Left ventricle myocardium inferior (tissue), 1 donor: ENCODE results near the gene IP6K1. TPM values are rescaled to one million over a fixed set of nuclear protein-coding genes. Genes with fewer than 3 reads are reported as not detected.
A peak's percentile ranks its signal among the peaks of the same experiment; 100 is the strongest.
"Not testable (repeated sequence)": the region's sequence is repeated elsewhere in the genome, so short reads cannot be mapped to it uniquely, and the experiment has no call there.

ENCODE experiments used
- DNase-seq: peaks from one replicate; pipeline ENCODE4 v3.0.0-alpha.2; 2020
- H3K27ac ChIP-seq: fragments of 200-600 bp; replicated peaks from 2 replicates; pipeline ENCODE4 v1.8.0; 2021
- H3K27me3 ChIP-seq: fragments of 200-600 bp; 2 replicates; pipeline ENCODE4 v1.8.0; 2021; ENCODE audit warnings: low read depth
- H3K36me3 ChIP-seq: fragments of 200-600 bp; 2 replicates; pipeline ENCODE4 v1.8.0; 2021
- H3K4me1 ChIP-seq: fragments of 200-600 bp; 2 replicates; pipeline ENCODE4 v1.8.0; 2021
- H3K4me3 ChIP-seq: fragments of 200-600 bp; 2 replicates; pipeline ENCODE4 v1.8.0; 2021; ENCODE audit warnings: mild to moderate bottlenecking, moderate library complexity
- H3K9me3 ChIP-seq: fragments of 200-600 bp; replicated peaks from 2 replicates; pipeline ENCODE4 v1.8.0; 2021
- CTCF ChIP-seq: fragments of 200-600 bp; IDR thresholded peaks from 2 replicates; pipeline ENCODE4 v1.8.0; 2021; ENCODE audit warnings: antibody characterized with exemption, mild to moderate bottlenecking, borderline replicate concordance
- intact Hi-C: fragments of 100-400 bp; cut with micrococcal nuclease; formaldehyde crosslinking; loops from one replicate; pipeline ENCODE4 v1.11.0; 2022
- total RNA-seq: library from RNA; stranded (reverse); fragmentation: NEBNext Ultra II Directional; extraction: Animal tissue kit (Norgen Biotek cat#: 25700); gene quantifications from one replicate; pipeline ENCODE4 v1.2.1, GENCODE V29; 2021
- donor health status: DM: no; HTN: yes; CAD: no; lungs with severe emphysema.

Gene IP6K1
- total RNA-seq, 1 donor from 2014 or later = 16.9 TPM

- Histone ChIP-seq H3K36me3 (peaks cover 77% of the 10 kb centered on the region), H3K4me1 (peaks cover 31% of the 10 kb centered on the region), H3K27ac (no peak overlapping the region), H3K9me3 (no peaks in the 10 kb centered on the region), H3K4me3 (no peak overlapping the region), H3K27me3 (no peaks in the 10 kb centered on the region)
- DNase-seq = no peak
- intact Hi-C loops = no loop called here
- TF ChIP-seq CTCF = peak; percentile 46
Measured at GRCh38 chr3:49701388-49702077, 84.8 kb downstream of the IP6K1 start.

DNA sequence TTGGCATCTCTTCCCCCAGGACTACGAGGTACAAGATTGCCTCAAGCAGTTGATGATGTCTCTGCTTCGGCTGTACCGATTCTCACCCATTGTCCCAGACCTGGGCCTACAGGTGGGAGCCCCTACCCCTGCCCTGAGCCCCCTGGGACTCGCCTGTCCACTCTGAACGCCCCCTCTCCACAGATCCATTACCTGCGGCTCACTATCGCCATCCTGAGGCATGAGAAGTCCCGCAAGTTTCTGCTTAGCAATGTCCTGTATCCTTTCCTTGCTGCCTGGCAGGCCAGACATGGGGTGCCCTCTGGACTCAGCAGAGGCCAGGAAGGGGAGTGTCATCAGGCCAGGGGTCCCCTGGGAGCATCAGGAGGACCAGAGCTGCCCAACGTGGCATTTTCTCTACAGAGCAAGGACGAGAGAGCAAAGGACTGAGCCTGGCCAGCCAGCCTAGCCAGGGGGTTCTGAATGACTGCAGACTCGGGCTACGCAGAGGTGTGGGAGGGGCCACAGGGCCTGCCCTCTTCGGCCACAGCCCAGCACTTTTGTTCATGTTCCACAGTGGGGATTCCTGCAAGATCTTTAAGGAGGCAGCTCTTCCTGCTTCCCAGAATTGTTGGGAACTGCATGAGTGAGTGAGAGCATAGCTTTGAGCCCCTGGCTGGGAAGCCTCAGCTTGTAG lies 85.8 kb downstream of the IP6K1 start:
- DNase-seq = no peak
- Histone ChIP-seq H3K36me3 (peaks cover 69% of the 10 kb centered on the region), H3K9me3 (no peaks in the 10 kb centered on the region), H3K27ac (no peak overlapping the region), H3K4me3 (no peak overlapping the region), H3K27me3 (no peaks in the 10 kb centered on the region), H3K4me1 (peaks cover 36% of the 10 kb centered on the region)
- intact Hi-C loops = no loop called here
- no peak for TF ChIP-seq CTCF

- no peaks in the 10 kb centered on the region for H3K9me3 ChIP-seq
- H3K4me1 ChIP-seq = peaks cover 41% of the 10 kb centered on the region
- H3K4me3 ChIP-seq = no peak overlapping the region
- intact Hi-C loops = no loop called here
- peaks cover 63% of the 10 kb centered on the region for H3K36me3 ChIP-seq
- H3K27ac ChIP-seq = no peak overlapping the region
- H3K27me3 ChIP-seq = no peaks in the 10 kb centered on the region
- TF ChIP-seq CTCF = no peak
- no peak for DNase-seq
Measured at GRCh38 chr3:49700014-49700413, 86.3 kb downstream of the IP6K1 start.

- Histone ChIP-seq H3K27ac (no peak overlapping the region), H3K4me3 (no peak overlapping the region), H3K9me3 (no peaks in the 10 kb centered on the region), H3K27me3 (no peaks in the 10 kb centered on the region), H3K4me1 (peaks cover 47% of the 10 kb centered on the region), H3K36me3 (peaks cover 58% of the 10 kb centered on the region)
- intact Hi-C loops = no loop called here
- DNase-seq = no peak
- TF ChIP-seq CTCF = no peak
Measured at GRCh38 chr3:49699281-49699979, 86.9 kb downstream of the IP6K1 start.

GRCh38 chr3:49695350-49696015 lies 90.9 kb downstream of the IP6K1 start:
- Histone ChIP-seq H3K4me1 (peaks cover 59% of the 10 kb centered on the region), H3K36me3 (peaks cover 30% of the 10 kb centered on the region), H3K27ac (peak overlapping the region; percentile 57)
- H3K27me3 ChIP-seq, H3K9me3 ChIP-seq, intact Hi-C loops, H3K4me3 ChIP-seq, DNase-seq: not testable (repeated sequence)

GRCh38 chr3:49694409-49695070 lies 91.8 kb downstream of the IP6K1 start:
- H3K9me3 ChIP-seq, H3K27me3 ChIP-seq, H3K4me3 ChIP-seq, DNase-seq, intact Hi-C loops: not testable (repeated sequence)
- peaks cover 20% of the 10 kb centered on the region for H3K36me3 ChIP-seq
- peaks cover 60% of the 10 kb centered on the region for H3K4me1 ChIP-seq
- H3K27ac ChIP-seq = peak overlapping the region; percentile 57

DNA sequence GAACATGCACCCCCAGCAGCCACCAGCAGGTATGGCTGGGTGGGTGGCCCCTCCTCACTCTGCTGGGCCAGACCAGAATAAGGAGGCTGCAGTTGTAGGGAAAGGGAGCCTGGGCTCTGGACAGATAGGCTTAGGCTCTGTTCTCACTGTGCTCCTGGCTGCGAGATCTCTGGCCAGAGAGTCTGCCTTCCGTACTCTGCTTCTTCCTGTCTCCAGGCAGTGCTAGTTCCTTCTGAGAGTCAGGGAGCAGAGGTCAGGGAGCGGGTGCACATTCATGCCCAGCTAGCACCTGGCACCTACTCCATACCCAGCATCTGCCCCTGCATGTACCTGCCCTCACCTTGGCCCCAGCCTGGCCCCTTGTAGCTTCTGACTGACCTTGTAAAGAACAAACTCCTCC lies 94.9 kb downstream of the IP6K1 start:
- H3K4me1 ChIP-seq = peaks cover 62% of the 10 kb centered on the region
- peaks cover 10% of the 10 kb centered on the region for H3K27me3 ChIP-seq
- intact Hi-C loops, H3K36me3 ChIP-seq, H3K27ac ChIP-seq, DNase-seq, H3K4me3 ChIP-seq, H3K9me3 ChIP-seq: not testable (repeated sequence)

GRCh38 chr3:49690856-49691255 lies 95.5 kb downstream of the IP6K1 start:
- H3K4me1 ChIP-seq = peaks cover 60% of the 10 kb centered on the region
- H3K4me3 ChIP-seq = peak overlapping the region; percentile 88
- intact Hi-C loops, H3K27ac ChIP-seq, H3K36me3 ChIP-seq, H3K9me3 ChIP-seq, DNase-seq: not testable (repeated sequence)
- H3K27me3 ChIP-seq = peaks cover 14% of the 10 kb centered on the region
